Stimulated activated CD4-positive, alpha-beta T cell treated with anti-CD3 and anti-CD28 coated beads, Interleukin-4, amount 100 ng/mL, for 48 hours (primary cell): ENCODE results near the gene HCFC1R1.

Experiments
- DNase-seq, 2 donors: peaks; one replicate each; pipeline ENCODE4 v3.0.0-alpha.2; 2020; ENCODE audit warnings: low read depth in 2 of 2

The HCFC1R1 gene

GRCh38 chr16:3001316-3001715 lies 22.4 kb downstream of the HCFC1R1 start:
- DNase-seq, result no peak

GRCh38 chr16:3000540-3000939 lies 23.2 kb downstream of the HCFC1R1 start:
- DNase-seq, result no peak

- DNase-seq, result no peak
These were observed 23.8 kb downstream of the HCFC1R1 start for GRCh38 chr16:2999929-3000328.

GRCh38 chr16:2996298-2996697 lies 27.4 kb downstream of the HCFC1R1 start:
- no peak for DNase-seq

GRCh38 chr16:2992383-2993081 lies 31.2 kb downstream of the HCFC1R1 start:
- no peak for DNase-seq

GRCh38 chr16:2991566-2992261 lies 32.0 kb downstream of the HCFC1R1 start:
- DNase-seq, result no peak

GRCh38 chr16:2990891-2991290 lies 32.9 kb downstream of the HCFC1R1 start:
- no peak for DNase-seq

GRCh38 chr16:2988590-2989099 lies 35.1 kb downstream of the HCFC1R1 start:
- DNase-seq, result no peak

GRCh38 chr16:2987833-2988232 lies 35.9 kb downstream of the HCFC1R1 start:
- DNase-seq, result no peak

- DNase-seq, result no peak
These were observed 36.5 kb downstream of the HCFC1R1 start for GRCh38 chr16:2987286-2987685.

GRCh38 chr16:2986623-2987188 lies 37.0 kb downstream of the HCFC1R1 start:
- no peak for DNase-seq

- no peak for DNase-seq
These were observed 37.8 kb downstream of the HCFC1R1 start for GRCh38 chr16:2985893-2986355.

GRCh38 chr16:2985462-2985861 lies 38.3 kb downstream of the HCFC1R1 start:
- DNase-seq, result no peak

- peak; percentile 76 to 79 for DNase-seq
These were observed 40.0 kb downstream of the HCFC1R1 start for GRCh38 chr16:2983706-2984136.

- DNase-seq, result no peak
These were observed 41.3 kb downstream of the HCFC1R1 start for GRCh38 chr16:2982402-2982801.

GRCh38 chr16:2981899-2982250 lies 41.9 kb downstream of the HCFC1R1 start:
- no peak for DNase-seq

GRCh38 chr16:2981177-2981898 lies 42.4 kb downstream of the HCFC1R1 start:
- DNase-seq, result no peak

- peak; percentile 91 to 94 for DNase-seq
These were observed 43.2 kb downstream of the HCFC1R1 start, which contains the start of gene PKMYT1 for GRCh38 chr16:2980227-2981176. Gene PKMYT1, minus strand, starts transcription at chr16:2980446. Its CDS starts 789 bp downstream, at chr16:2979657.

- DNase-seq, result no peak
These were observed 44.0 kb downstream of the HCFC1R1 start for GRCh38 chr16:2979669-2980226.

- no peak for DNase-seq
These were observed 46.3 kb downstream of the HCFC1R1 start for GRCh38 chr16:2977440-2977839.

GRCh38 chr16:2976673-2977072 lies 47.1 kb downstream of the HCFC1R1 start:
- no peak for DNase-seq
